Thoracic aorta (tissue), 2 donors: ENCODE data around the gene RASSF6. TPM values are rescaled to one million over a fixed set of nuclear protein-coding genes. Genes with fewer than 3 reads are reported as not detected.
"Not testable (repeated sequence)": the region's sequence is repeated elsewhere in the genome, so short reads cannot be mapped to it uniquely, and the experiment has no call there.

Experiments
- ATAC-seq: fragments of 150-250 bp; one replicate; pipeline ENCODE4 v1.8.0; 2017; ENCODE audit warnings: low read depth; ENCODE audit not compliant: insufficient number of reproducible peaks, low FRiP score
- DNase-seq: peaks from one replicate; pipeline ENCODE4 v3.0.0-alpha.2; 2020; ENCODE audit warnings: low spot score
- H3K27ac ChIP-seq, 2 donors: fragments of 200-600 bp; sonication (generic); 1 replicate in 1 of 2; 2 replicates in 1 of 2; pipeline ENCODE4 v1.5.1; 2016; ENCODE audit warnings: mild to moderate bottlenecking in 2 of 2, moderate library complexity in 2 of 2
- H3K27me3 ChIP-seq: fragments of 200-600 bp; sonication (generic); replicated peaks from 2 replicates; pipeline ENCODE4 v1.6.0; 2016; ENCODE audit warnings: mild to moderate bottlenecking; ENCODE audit not compliant: insufficient read depth
- H3K36me3 ChIP-seq: fragments of 200-600 bp; sonication (generic); one replicate; pipeline ENCODE4 v1.5.1; 2016
- H3K4me1 ChIP-seq, 2 donors: fragments of 200-600 bp; sonication (generic); 1 replicate in 1 of 2; 2 replicates in 1 of 2; pipeline versions ENCODE4 v1.5.1 to v1.6.0; 2016; ENCODE audit warnings: low read depth in 2 of 2, mild to moderate bottlenecking in 1 of 2; ENCODE audit not compliant: control insufficient read depth in 1 of 2
- H3K4me3 ChIP-seq: fragments of 200-600 bp; sonication (generic); 2 replicates; pipeline ENCODE4 v1.5.1; 2016; ENCODE audit warnings: mild to moderate bottlenecking
- H3K9me3 ChIP-seq: fragments of 200-600 bp; sonication (generic); 2 replicates; pipeline ENCODE4 v1.5.1; 2016
- total RNA-seq, 2 donors: library from RNA; depleted of rRNA; stranded (reverse); fragments of >200 nt; gene quantifications; one replicate each; pipeline versions ENCODE4 v1.1.0 to v1.2.3, GENCODE V29; 2016
- TF ChIP-seq, protein P1 (sequence below): fragments of 200-600 bp; sonication (generic); IDR thresholded peaks from one replicate; pipeline ENCODE4 v1.5.1; 2019; ENCODE audit warnings: antibody characterized with exemption

Gene RASSF6
- total RNA-seq, 2 donors from 2014 or later: 0.56 TPM; not detected in 1

DNA sequence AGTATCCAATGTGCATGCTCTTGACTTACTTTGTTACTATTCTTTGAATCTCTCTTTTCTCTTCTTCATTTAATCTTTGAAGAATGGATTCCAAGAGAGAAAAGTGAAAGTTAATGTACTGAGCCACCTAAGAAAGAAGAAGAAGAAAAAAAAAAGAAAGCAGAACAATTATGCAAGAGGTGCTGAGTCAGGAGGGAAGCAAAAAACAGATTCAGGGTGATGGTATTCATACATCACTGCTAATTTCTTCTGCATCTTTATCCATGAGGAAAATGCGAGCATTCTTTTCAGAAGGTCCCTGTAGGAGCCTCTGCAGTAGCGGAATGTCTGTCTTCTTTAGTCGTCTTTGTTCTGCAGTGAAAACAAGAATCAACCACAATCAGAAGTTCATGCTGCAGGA is 43.9 kb downstream of the RASSF6 start:
- ATAC-seq (no peak), DNase-seq (no peak)
- TF ChIP-seq, protein P1, sequence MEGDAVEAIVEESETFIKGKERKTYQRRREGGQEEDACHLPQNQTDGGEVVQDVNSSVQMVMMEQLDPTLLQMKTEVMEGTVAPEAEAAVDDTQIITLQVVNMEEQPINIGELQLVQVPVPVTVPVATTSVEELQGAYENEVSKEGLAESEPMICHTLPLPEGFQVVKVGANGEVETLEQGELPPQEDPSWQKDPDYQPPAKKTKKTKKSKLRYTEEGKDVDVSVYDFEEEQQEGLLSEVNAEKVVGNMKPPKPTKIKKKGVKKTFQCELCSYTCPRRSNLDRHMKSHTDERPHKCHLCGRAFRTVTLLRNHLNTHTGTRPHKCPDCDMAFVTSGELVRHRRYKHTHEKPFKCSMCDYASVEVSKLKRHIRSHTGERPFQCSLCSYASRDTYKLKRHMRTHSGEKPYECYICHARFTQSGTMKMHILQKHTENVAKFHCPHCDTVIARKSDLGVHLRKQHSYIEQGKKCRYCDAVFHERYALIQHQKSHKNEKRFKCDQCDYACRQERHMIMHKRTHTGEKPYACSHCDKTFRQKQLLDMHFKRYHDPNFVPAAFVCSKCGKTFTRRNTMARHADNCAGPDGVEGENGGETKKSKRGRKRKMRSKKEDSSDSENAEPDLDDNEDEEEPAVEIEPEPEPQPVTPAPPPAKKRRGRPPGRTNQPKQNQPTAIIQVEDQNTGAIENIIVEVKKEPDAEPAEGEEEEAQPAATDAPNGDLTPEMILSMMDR: no peak
- Histone ChIP-seq H3K27me3 (no peaks in the 10 kb centered on the region), H3K4me1 (no peaks in the 10 kb centered on the region), H3K36me3 (no peaks in the 10 kb centered on the region), H3K9me3 (no peaks in the 10 kb centered on the region), H3K27ac (no peak overlapping the region), H3K4me3 (no peak overlapping the region)

DNA sequence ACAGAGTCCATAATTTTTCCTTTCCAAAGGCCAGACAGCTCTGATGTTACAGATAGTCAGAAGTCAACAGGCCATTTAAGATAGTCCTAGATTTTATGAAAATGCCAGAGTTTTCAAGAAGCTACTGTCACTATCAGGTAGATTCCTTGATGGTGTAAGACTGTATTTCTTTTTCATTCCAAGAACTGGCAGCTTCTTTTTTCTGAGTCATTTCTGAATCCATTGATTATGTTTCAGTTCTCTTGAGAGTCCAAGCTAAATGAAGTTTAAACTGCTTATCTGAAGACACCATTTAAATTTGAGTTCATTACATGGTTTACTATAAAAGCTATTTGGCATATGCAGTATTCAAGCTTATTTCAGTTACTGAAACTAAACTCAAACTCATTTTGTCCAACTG is 44.6 kb downstream of the RASSF6 start:
- H3K27ac ChIP-seq: no peak overlapping the region
- DNase-seq (no peak), ATAC-seq (no peak)

DNA sequence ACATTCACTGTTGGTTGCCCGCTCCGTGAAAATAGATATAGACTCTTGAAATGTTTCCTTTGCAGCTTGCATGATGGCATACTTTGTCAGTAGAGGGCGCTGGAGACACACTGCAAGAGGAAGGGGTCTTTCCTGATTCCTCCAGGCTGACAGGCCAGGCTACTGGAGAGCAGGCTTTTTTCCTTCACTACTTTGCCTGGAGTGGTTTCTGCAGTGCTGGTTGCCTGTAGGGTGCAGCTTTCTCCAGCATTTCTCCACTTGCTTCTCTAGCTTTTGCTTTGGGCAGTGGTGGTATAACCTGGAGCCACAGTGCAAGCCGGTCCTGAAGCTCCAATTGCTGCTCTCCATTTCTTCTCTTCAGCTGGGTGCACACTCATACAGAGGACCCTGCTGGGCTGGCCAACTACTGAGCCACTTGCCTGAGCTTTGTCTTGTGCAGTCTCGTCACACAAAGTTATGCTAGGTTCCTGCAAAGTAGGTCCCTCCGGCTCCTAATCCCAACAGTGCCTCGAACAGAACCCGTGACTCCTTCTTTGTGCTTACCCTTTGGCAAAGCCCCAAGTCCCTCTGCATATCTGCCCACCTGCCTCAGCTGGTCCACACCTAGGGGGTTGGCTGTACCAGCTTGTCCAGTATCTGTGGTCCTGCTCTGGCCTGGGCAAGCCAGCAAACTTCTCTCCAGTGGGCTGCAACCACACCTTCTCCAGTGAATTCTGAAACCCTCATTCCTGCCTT is 46.3 kb downstream of the RASSF6 start:
- ATAC-seq (no peak), DNase-seq (no peak)
- Histone ChIP-seq H3K4me3 (no peak overlapping the region), H3K4me1 (no peaks in the 10 kb centered on the region), H3K27me3 (no peaks in the 10 kb centered on the region), H3K9me3 (no peaks in the 10 kb centered on the region), H3K36me3 (no peaks in the 10 kb centered on the region), H3K27ac (no peak overlapping the region)
- TF ChIP-seq, protein P1: peak; percentile 45

More for the DNA sequence above, 44.6 kb downstream of the RASSF6 start:
- Histone ChIP-seq H3K4me1 (no peaks in the 10 kb centered on the region), H3K9me3 (no peaks in the 10 kb centered on the region), H3K27me3 (no peaks in the 10 kb centered on the region), H3K4me3 (no peak overlapping the region), H3K36me3 (no peaks in the 10 kb centered on the region)
- TF ChIP-seq, protein P1: no peak

DNA sequence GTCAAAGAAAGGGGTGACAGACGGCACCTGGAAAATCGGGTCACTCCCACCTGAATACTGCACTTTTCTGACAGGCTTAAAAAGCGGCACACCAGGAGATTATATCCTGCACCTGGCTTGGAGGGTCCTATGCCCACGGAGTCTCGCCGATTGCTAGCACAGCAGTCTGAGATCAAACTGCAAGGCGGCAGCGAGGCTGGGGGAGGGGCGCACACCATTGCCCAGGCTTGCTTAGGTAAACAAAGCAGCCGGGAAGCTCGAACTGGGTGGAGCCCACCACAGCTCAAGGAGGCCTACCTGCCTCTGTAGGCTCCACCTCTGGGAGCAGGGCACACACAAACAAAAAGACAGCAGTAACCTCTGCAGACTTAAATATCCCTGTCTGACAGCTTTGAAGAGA is 69.4 kb downstream of the RASSF6 start:
- not testable (repeated sequence) for DNase-seq, ATAC-seq, H3K36me3 ChIP-seq

DNA sequence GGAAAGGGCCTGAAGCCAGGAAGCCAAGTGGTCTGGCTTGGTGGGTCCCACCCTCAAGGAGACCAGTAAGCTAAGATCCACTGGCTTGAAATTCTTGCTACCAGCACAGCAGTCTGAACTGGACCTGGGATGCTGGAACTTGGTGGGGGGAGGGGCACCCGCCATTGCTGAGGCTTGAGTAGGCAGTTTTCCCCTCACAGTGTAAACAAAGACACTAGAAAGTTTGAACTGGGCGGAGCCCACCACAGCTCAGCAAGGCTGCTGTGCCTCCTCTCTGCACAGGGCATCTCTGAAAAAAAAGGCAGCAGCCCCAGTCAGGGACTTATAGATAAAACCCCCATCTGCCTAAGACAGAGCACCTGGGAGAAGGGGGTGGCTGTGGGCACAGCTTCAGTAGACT is 75.6 kb downstream of the RASSF6 start:
- no peak overlapping the region for H3K4me3 ChIP-seq
- H3K27ac ChIP-seq: no peak overlapping the region
- no peaks in the 10 kb centered on the region for H3K27me3 ChIP-seq
- no peaks in the 10 kb centered on the region for H3K9me3 ChIP-seq
- ATAC-seq (no peak), DNase-seq (no peak)
- TF ChIP-seq, protein P1: no peak
- H3K36me3 ChIP-seq: no peaks in the 10 kb centered on the region
- H3K4me1 ChIP-seq: no peaks in the 10 kb centered on the region

More for the DNA sequence above, 69.4 kb downstream of the RASSF6 start:
- H3K9me3 ChIP-seq, H3K27ac ChIP-seq, H3K4me1 ChIP-seq, H3K27me3 ChIP-seq, H3K4me3 ChIP-seq: not testable (repeated sequence)

DNA sequence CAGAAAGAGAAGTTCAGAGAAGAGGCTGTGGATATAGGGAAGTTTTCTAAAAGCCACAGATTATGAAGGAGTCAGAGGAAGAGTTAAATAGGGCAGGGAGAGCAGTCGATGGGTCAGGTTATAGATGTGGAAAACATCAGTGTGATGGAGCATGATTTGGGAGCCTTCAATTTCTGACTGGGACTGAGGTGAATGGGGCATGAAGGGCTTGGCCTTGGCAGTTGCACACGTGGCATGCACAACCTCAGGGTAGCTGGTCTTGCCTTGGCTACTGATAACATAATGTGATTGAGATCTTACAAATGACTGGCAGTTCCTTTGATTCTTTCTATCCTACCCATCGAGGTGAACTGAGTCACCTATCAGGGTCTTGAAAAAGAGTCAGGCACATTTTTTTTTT is 79.0 kb downstream of the RASSF6 start:
- Histone ChIP-seq H3K4me1 (no peaks in the 10 kb centered on the region), H3K36me3 (no peaks in the 10 kb centered on the region), H3K27me3 (no peaks in the 10 kb centered on the region), H3K9me3 (no peaks in the 10 kb centered on the region), H3K4me3 (no peak overlapping the region), H3K27ac (no peak overlapping the region)
- ATAC-seq (no peak), DNase-seq (no peak)
- TF ChIP-seq, protein P1: no peak
